Muscle of back (tissue), 11 donors: ENCODE measurements around the gene CASP9. TPM values are rescaled to one million over a fixed set of nuclear protein-coding genes. Genes with fewer than 3 reads are reported as not detected.

Source experiments
- DNase-seq, 3 donors: peaks; one replicate each; pipeline versions ENCODE4 v3.0.0 to v3.0.0-alpha.2; 2013
- polyA plus RNA-seq, 10 donors: library from polyadenylated mRNA; unstranded; fragments of 120-200 nt; gene quantifications; one replicate each; pipeline ENCODE4 v1.2.1, GENCODE V29; 2013; ENCODE audit not compliant: insufficient read length in 10 of 10

The CASP9 gene
- polyA plus RNA-seq, 10 donors, result 12.6 to 21.4 (median 15.3) TPM

GRCh38 chr1:15449567-15449966, 74.4 kb downstream of the CASP9 start:
- no peak for DNase-seq

- no peak for DNase-seq
Observed at GRCh38 chr1:15448877-15449462, 75.0 kb downstream of the CASP9 start.

DNA sequence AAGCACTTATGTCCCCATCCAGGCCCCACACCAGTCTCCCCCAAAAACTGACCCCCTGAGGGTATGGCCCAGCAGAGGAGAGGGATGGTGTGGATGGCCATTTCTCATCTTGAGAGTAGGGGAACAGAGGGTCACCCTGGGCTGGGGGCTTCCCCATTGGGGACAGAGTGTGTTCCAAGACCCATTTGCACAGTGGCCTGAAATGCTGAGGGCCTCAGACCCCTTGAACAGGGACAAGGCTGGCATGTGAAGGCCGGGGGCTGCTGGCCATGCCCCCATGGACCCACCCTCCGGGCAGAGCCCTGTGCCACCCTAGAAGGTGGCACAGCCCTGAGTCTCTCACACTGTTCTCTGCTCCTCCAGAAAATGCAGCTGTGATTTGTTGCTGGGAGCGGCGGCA, 77.8 kb downstream of the CASP9 start:
- DNase-seq, result no peak

- DNase-seq, result no peak
Observed at GRCh38 chr1:15445390-15446122, 78.5 kb downstream of the CASP9 start.

DNA sequence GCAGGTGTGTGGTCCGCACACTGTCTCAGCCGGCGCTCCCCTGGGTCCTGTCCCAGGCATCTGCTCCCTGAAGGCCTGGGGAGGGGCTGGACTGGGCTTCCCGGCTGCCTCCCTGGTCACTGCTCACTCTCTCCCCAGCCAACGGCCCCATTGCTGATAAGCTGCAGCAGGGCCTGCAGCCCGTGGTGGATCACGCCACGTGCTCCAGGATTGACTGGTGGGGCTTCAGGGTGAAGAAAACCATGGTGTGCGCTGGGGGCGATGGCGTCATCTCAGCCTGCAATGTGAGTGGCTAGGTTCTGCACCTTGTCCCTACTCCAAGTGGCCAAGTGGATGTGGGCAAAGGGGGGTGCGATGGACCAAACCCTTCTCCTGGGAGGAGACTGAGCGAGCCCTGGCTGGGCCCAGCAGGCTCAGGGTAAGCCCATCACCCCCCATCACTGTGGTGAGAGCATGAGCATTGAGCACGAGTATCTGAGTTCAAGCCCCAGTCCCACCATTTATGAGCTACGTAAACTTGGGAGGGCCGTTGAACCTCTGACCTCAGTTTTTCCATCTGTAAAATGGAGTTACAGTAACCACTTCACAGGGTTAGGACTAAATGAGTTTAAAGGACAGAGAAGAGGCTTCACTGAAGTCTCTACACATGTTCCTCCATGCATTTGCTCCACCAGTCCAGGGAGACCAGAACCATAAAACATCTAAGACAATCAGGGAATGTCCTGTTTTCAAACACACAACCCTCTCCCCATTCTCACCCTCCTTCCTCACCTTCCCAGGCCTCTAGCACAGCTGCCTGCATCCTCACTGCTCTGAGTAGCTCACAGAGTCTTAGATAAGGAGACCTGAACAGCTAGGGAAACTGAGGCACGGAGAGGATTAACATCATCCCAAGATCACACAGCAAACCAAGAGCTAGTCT, 79.3 kb downstream of the CASP9 start:
- no peak for DNase-seq

DNA sequence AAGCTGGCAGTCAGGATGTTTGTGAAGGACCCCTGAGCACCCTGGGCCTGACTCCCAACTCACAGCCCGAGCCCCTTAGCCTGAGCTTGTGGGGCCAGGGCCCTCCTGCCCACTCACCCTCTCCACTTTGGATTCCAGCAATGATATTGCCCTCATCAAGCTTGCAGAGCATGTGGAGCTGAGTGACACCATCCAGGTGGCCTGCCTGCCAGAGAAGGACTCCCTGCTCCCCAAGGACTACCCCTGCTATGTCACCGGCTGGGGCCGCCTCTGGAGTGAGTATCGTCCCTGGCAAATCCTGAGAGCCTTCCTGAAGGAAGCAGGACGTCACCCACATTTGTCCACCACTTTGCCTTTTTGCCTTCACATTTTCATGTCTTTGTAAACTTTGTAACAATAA, 80.7 kb downstream of the CASP9 start:
- DNase-seq, result no peak

DNA sequence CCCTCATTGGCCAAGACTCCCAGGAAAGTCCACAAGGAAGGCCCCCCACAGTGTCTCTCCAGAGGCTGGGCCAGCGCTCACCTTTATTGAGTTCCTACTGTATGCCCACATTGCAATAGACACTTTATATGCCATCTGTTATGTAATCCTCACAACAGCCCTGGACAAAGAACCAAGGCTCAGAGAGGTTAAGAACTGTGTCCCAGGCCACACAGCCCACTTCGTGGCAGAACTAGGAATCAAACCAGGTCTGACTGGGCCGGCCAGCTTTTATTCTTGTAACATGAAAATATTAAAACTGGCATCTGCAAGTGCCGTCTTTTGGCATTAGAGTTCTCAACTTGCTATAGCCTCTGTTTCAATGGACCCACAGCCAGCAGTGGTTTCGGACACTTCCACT, 81.3 kb downstream of the CASP9 start:
- DNase-seq, result no peak

DNA sequence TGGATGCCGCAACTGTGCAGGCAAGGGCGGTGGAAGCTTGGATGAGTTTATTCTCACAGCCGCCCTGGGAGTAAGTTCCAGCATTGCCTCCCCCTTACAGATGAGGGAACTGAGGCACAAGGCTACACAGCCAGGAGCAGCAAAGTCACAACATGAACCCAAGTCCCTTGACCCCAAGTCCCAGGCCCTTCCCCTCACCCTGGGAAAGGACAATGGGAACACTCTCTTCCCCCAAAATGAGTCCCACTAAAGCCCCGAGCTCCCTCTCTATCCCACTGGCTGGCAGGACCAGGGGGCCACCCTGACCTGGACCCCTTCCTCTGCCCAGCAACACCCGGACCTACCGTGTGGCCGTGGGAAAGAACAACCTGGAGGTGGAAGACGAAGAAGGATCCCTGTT, 81.9 kb downstream of the CASP9 start:
- DNase-seq, result no peak

Other genes with a start within 250 kb of the CASP9 start
- gene EFHD2, start 114.3 kb downstream of the CASP9 start, polyA plus RNA-seq, result 10 to 100 TPM; 19.6 to 30.9 (median 26.7) TPM
- 1 to 10 TPM in 1 of 10 donors, under 1 TPM in 9; 0.13 to 1.4 (median 0.60) TPM for gene CTRC, start 85.8 kb downstream of the CASP9 start, polyA plus RNA-seq
- under 1 TPM in 6 of 10 donors, not detected in 4; 0.20 to 0.80 (median 0.49) TPM for gene CELA2A, start 67.5 kb downstream of the CASP9 start, polyA plus RNA-seq
- 1 to 10 TPM; 1.3 to 5.5 (median 3.1) TPM for gene CELA2B, start 48.1 kb downstream of the CASP9 start, polyA plus RNA-seq
- 10 to 100 TPM; 11.7 to 19.7 (median 15.4) TPM for gene DNAJC16, start 2.6 kb upstream of the CASP9 start, polyA plus RNA-seq
- gene AGMAT, start 60.8 kb upstream of the CASP9 start, polyA plus RNA-seq, result 1 to 10 TPM; 1.3 to 3.7 (median 2.7) TPM
- gene DDI2, start 93.2 kb upstream of the CASP9 start, polyA plus RNA-seq, result 10 to 100 TPM; 12.5 to 25.8 (median 18.9) TPM
- 10 to 100 TPM; 41.2 to 53.9 (median 46.7) TPM for gene PLEKHM2, start 160.1 kb upstream of the CASP9 start, polyA plus RNA-seq
- 1 to 10 TPM; 2.1 to 7.1 (median 4.6) TPM for gene SLC25A34, start 212.0 kb upstream of the CASP9 start, polyA plus RNA-seq
- gene TMEM82, start 218.3 kb upstream of the CASP9 start, polyA plus RNA-seq, result not detected
- gene FBLIM1, start 234.6 kb upstream of the CASP9 start, polyA plus RNA-seq, result 10 to 100 TPM; 18.3 to 38.6 (median 27.5) TPM